NCI-H2227 (cell line): Measurements from ENCODE around the gene SYTL2.
"Not testable (repeated sequence)": the region's sequence is repeated elsewhere in the genome, so short reads cannot be mapped to it uniquely, and the experiment has no call there.

Experiments used
- DNase-seq: peaks from one replicate; lab custom pipeline; 2025; ENCODE audit not compliant: unreplicated experiment; lab: John Stamatoyannopoulos, UW

The SYTL2 gene

DNA sequence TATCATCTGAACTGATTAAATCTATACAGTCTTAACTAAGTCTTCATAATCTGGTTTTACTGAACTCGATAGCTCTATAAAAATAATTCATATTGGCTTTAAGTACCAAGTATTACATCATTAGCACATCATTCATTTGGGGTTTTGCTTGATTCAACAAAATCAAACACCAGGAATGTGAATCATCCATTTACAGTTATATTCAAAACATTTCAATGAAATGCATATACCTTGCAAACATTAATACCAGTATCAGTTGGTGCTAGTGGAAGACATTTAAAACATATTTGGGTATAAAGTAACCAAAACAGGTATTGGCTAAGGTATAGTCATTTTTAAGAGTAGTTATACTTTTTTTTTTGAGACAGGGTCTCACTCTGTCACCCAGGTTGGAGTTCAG lies 112.7 kb downstream of the SYTL2 start:
- no peak for DNase-seq

DNA sequence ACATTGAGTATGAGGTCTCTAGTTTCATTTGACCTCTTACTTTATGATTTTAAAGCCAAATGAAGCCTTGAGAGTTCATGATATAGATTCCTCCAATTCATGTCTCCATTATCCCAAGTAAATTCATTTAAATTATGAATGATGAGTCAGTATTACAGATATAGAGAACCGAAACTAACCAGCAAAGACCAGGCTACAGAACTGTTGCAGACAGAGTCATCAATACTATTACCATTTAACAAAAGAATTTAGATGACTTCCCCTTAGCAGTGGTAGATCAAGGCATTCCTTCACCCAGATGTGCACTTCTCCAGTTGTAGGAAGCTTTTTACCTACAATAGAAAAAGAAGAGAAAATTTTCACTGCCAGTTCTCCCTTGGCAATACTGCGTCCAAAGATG lies 113.2 kb downstream of the SYTL2 start:
- DNase-seq = no peak

DNA sequence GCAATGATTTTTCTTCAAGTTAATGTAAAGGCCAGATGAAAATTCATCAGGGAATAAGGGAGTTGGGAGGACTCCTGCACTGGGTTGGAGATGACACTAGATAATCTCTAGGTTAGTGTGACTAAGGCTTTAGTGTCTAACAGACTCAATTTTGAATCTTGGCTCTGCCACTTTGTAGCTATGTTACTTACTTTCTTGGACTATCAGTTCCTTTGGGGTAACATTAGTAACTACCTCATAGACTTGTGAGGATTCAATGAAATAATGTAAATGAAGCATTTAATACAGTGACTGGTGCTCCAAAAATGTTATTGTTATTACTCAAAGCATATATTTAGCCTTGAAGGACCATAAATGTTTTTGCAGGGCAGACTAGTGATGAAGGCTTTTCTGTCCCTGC lies 115.4 kb downstream of the SYTL2 start:
- no peak for DNase-seq

DNA sequence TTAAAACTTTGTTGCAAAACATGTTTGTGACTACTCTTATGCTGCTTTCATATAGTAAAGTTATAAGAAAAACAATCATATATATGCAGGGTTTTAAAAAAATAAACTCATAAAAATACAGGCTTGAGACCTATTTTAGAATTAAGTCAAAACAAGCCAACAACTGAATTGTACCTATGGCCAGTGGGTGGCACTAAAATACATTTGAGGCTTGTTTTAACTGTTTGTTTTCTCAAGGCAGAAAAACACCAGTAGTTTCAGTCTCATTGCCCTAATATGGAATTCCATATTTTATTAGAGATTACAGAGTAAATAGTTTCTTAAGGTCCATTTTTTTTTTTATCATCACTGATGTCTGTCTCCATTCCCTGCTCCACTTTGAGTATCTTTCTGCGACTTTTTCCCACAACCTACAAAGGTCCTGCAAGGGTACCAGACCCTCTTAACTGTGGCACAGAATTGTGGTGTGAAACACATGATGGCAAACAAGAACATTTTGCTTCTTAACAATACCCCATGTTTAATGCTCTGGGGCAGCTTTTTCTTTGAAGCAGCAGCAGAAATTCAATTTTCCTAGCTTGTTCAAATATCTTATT lies 116.5 kb downstream of the SYTL2 start:
- peak; percentile 24 for DNase-seq

DNA sequence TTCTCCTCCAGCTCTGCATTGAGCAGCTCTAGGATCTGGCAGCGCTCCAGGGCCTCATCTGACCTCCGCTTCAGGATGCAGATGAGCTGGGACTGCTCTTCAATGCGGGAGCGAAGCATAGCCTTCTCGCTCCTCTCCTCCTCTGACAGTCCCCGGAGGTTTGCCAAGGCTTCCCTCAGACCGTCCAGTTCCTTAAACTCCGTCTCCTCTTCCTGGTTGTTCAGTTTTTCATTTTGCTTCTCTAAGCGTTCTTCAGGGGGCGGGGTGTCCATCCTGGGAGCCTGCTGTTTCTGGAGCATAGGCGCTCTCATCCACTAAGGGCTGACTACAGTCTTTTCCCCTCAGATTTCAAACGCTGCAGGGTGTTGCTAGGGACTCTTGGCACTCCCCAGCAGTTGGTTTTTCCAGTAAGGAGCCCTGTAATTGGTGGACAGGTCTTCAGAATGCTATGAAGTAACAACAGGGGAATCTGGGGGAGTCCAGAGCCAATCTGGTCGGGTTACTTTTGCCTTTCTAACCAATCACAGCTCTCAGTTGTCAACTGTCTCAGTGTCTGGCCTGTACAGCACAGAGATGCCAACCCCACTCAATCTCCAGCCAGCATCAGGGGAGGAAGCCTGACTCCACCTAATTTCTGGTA lies 125.0 kb downstream of the SYTL2 start, which contains the start of gene CCDC89:
TSS of gene CCDC89 (minus strand) at position 376 of the 640 bp plus-strand sequence. CDS start at position 311, 65 bp downstream.
- DNase-seq = peak; percentile 90

DNA sequence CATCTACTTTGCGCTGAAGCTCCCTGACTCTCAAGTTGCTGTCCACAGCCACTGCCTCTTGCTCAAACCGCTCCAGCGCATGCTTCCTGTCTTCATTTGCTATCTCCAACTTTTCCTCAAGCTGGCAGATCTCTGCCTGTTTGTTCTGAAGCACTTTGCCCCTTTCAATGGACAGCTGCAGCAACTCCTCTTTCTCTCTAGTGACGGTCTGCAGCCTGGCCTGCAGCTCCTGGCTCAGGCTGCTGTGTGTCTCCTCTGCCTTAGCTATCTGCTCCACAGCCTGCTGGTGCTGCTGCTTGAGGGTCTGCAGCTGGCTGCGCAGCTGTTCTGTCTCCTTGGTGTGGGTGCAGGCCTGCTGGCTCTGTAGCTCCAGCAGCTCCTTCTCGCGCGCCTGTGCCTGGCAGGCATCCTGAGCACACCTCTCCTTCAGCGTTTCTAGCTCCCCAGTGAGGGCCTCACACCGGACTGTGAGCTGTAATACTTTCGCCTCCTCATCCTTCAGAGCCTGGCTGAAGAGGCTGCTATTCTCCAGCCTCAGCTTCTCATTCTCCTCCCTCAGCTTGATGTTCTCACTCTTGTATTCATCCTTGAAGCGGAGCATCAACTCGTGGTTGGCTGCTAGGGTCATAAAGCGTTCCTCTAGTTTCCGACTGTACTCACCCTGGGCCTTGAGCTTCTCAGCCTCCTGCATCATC lies 125.7 kb downstream of the SYTL2 start:
- DNase-seq = peak; percentile 43

DNA sequence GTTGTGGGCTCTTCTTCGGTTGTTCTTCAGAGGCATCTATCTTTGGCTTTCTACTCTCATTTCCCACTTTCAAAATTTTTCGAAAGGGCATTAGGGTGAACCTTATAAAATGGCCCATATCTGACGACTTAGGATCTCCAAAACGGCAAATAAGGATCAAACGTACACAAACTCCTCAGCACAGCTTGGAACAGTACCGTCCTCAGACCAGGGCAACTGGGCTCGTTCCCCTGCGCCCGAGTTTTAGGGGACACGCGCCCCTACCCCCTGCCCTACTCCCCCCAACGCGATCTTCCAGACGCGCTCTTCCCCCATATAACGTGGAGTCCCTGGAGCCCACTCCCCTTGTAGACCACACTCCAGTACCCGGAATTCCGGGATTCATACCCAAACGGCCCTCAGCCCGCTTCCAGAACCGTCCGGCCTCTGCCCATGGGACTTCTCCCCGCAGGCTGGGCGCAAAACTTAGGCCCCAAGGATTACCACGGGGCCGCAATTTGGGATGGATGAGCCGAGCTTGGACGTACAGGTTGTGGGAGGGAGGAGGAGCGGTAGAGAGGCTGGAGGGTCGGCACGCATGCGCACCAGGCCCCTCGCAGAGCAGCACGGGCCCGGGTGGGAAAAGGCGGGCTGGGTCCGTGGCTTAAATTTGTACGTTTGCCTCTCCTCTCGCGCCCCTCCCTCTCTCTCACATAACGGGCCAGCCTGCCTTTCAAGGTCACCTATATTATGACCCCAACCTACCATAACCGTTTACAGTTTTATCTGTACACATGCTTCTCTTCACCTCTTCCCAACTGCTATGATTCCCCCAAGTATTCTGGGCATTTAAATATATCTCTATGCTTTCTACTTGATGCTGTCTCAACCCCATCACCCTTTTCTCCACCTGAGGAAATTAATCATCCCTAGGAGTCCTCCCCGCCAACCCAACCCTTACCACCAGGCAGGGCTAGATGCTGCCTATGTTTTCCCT lies 128.3 kb downstream of the SYTL2 start:
- DNase-seq = peak; percentile 81

DNA sequence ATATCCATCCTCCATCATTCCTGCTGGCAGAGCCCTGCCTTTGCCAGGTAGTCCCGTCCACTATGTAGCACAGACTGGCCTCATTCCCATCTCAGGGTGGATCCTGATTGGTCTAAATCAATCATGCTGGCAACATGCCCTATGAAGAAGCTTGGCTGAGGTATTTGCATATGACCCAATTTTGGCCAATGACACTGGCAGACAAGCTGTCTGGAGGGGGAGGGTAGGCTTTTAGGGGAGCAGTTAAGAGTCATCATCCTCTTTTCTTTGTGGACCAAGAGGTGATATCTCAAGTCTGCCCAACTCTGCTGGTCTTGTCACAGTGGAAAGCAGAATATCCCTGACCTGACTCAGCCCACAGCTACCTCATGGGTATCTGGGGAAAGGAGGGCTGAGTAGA lies 130.0 kb downstream of the SYTL2 start:
- DNase-seq = peak; percentile 12

DNA sequence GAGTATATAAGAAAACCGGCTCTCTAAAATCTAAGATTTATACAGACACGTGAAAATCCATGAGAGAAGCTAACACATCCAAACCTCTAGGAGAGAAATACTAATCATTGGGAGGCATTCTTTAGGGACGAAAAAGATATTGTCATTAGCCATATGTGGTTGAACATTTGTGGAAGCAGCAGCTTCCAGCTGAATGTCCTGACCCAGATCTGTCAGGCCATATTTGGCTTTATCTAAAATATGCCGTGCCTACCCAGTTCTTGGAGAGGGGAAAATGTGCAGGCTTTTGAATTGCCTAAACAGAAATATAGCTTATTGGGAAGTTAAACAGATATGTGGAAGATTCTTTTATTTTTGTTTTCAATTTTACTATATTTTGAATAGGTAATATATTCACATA lies 131.4 kb downstream of the SYTL2 start:
- no peak for DNase-seq

DNA sequence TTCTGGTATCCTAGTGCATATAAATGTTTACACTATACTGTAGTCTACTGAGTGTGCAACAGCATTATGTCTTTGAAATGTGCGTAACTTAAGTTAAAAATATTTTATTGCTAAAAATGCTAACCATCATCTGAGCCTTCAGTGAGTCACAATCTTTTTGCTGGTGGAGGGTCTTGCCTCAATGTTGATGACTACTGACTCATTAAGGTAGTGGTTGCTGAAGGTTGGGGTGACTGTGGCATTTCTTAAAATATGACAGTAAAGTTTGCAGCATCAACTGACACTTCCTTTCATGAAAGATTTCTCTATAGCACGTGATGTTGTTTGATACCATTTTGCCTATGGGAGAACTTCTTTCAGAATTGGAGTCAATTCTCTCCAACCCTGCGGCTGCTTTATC lies 137.5 kb downstream of the SYTL2 start:
- DNase-seq = no peak

DNA sequence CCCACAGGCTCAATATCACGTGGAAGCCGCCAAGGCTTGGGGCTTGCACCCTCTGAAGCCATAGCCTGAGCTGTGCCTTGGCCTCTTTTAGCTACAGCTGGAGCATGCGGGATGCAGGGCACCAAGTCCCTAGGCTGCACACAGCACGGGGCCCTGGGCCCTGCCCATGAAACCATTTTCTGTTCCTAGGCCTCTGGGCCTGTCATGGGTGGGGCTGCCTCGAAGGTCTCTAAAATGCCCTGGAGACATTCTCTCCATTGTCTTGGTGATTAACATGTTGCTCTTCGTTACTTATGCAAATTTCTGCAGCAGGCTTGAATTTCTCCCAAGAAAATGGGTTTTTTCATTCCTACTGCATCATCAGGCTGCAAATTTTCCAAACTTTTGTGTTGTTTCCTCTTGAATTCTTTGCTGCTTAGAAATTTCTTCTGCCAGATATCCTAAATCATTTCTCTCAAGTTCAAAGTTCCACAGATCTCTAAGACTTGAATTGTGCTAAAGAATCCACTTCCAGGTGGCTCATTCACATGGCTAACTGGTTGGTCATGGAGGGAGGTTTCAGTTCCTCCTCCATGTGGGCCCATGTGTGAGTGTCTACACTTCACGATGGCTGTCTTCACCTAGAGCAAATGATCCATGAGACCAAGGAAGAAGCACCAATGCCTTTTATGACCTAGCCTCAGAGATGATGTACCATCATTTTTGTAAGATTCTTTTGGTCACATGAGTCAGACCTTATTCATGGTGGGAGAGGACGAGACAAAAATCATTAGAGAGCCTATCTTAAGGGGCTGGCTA lies 138.6 kb downstream of the SYTL2 start:
- no peak for DNase-seq

DNA sequence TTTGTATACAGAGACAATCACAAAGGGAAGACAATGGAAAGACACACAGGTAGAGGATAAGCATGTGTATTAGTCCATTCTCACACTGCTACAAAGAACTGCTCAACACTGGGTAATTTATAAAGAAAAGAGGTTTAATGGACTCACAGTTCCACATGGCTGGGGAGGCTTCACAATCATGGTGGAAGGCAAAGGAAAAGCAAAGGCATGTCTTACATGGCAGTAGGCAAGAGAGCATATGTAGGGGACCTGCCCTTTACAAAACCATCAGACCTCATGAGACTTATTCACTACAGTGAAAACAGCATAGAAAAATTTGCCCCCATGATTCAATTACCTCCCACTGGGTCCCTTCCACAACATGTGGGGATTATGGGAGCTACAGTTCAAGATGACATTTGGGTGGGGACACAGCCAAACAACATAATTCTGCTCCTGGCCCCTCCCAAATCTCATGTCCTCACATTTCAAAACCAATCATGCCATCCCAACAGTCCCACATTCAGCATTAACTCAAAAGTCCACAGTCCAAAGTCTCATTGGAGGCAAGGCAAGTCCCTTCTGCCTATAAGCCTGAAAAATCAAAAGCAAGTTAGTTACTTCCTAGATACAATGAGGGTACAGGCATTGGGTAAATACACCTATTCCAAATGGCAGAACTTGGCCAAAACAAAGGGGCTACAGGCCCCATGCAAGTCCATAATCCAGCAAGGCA lies 139.8 kb downstream of the SYTL2 start:
- DNase-seq = not testable (repeated sequence)

DNA sequence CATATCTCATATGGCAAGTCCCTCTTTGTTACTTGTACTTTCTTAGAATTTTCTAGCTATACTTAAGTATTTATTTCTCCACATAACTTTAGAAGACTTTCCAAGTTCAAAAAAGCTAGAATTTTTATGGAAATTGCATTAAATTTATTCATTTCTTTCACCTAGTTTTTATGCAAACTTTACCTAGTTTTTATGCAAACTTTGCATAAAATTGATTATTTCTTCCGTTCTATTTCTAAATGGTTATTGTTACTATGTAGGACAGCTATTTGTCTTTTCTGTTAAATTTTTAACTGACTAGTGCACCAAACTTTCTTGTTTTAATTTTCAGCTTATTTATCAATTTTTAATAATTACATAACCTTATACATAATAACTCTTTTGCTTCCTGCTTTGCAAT lies 142.8 kb downstream of the SYTL2 start:
- DNase-seq = no peak

DNA sequence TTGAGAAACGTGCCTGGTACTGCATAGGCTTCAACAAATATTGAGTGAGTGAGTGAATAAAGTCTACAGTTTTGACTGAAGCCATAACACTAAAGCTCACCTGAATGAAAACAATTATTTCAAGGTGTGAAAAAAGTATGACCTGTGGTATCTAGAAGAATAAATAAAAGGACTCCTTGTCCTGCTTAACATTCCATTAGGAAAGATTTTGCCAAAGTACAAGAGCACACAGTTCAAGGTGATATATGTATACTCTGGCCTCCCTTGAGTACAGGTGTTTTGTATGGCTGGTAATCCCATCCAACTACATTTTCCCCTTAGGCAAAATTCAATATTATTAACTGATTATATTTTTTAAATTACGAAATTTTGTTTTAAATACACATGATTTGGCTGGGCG lies 144.3 kb downstream of the SYTL2 start:
- DNase-seq = no peak

DNA sequence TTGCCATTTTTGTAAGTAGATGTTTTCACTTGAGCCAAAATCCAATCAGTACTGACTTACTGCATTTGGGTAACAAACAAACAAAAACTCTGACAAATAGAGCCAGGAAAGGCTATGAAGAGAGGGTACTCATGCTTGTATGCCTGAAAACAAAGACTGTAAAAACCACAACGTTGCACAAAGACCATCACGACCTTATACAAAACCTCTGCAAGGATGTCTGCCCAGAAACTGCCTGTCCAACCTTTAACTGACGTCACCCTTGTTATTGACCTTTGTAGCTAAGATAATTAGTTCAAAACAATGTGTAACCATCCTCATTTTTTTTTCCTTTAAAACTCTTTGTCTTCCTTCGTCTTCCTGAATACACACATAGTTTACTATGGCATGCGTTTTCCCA lies 145.2 kb downstream of the SYTL2 start:
- peak; percentile 8 for DNase-seq

DNA sequence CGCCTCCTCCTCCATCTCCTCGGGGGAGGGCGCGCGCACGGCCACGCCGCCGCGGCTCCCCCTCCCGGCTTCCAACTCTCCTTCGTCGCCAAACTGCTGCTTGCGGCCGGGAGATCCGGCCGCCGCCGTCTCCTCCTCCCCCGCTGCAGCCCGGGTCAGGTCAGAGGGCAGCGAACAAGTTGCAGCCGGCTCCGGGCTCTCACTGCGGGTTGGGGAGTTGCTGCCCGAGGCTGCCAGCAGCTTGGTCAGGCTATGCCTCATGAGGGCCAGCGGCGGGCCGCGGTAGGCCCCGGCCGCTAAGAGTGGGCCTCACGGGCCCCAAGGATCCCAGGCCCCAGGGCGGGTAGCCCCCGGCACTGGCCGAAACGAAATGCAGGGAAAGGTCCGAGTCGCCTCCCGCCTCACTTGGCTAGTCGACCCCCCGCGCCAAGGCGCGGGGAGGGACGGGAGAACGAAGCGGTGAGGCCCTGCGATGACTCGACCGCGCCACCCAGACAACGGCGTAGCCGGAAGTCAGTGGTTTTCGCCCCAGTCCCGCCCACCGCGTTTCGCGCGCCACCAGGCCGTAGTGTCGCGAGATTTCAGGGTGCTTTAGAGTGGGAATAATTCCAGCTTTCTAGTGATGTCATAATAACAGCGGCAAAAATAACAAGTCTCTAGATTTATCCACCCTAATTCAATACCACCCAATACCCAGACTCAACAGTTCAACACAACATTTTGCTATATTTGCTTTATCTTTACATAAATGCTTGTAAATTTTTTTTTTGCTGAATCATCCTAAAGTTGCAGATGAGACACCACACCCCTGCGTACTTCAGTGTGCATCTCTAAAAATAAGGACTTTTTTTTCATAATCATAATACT lies 146.1 kb downstream of the SYTL2 start, which contains the start of gene CREBZF:
TSS of gene CREBZF (minus strand) at position 515 of the 867 bp plus-strand sequence. CDS start at position 261, 254 bp downstream.
- peak; percentile 96 for DNase-seq

DNA sequence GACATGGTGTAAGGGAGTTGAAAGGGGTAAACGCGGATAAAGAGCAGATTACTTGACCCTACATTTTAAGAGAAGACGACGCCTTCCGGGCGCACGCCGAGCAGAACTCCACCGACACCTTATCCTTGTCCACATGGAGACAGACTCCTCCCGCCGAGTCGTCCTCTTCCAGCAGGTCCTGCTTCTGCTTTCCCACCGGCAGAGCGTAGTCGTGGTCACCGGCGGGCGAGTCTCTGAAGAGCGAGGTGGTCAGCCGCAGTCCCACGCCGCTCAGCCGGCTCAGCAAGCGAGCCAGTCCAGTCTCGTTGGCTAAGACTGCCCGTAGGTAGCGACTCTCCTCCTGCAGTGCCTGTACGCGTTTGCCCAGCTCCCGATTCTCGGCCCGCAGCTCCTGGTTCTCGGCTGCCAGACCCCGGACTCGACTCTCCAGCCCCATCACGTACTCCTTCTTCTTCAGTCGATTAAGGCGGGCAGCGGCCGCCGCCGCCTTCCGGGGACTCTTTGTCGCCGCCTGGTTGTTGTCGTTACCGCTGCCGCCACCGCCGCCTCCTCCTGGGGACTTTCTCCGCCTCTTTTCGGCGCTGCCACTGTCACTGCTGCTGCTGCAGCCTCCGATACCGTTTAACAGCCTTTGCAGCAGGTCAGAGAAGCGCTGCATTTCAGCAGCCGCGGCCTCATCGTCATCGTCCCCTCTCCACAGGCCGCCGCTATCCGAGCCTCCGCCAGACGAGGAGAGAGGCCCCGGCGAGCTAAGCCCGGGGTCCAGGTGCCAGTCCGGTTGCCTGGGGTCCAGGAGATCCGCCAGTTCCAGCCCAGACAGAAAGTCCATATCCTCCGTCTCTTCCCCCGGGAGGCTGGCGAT lies 147.0 kb downstream of the SYTL2 start:
- peak; percentile 73 for DNase-seq
